Breast epithelium (tissue), 4 donors: Measurements from ENCODE around the gene BCL2L15. TPM values are rescaled to one million over a fixed set of nuclear protein-coding genes. Genes with fewer than 3 reads are reported as not detected.

Experiments used
- DNase-seq, 2 donors: peaks; one replicate each; pipeline ENCODE4 v3.0.0-alpha.2; 2019; ENCODE audit warnings: low spot score in 2 of 2
- H3K27ac ChIP-seq, 2 donors: fragments of 200-600 bp; sonication (generic) in 1 of 2; one replicate each; pipeline ENCODE4 v1.5.1; 2016 to 2019; ENCODE audit warnings: mild to moderate bottlenecking in 1 of 2
- H3K27me3 ChIP-seq, 2 donors: fragments of 200-600 bp; sonication (generic) in 1 of 2; one replicate each; pipeline versions ENCODE4 v1.5.1 to v1.6.0; 2017 to 2019; ENCODE audit warnings: control low read depth in 1 of 2, mild to moderate bottlenecking in 1 of 2
- H3K36me3 ChIP-seq: fragments of 200-600 bp; one replicate; pipeline ENCODE4 v1.5.1; 2019
- H3K4me1 ChIP-seq, 2 donors: fragments of 200-600 bp; sonication (generic); one replicate each; pipeline ENCODE4 v1.5.1; 2016 to 2019; ENCODE audit warnings: control low read depth in 1 of 2
- H3K4me3 ChIP-seq, 3 donors: fragments of 200-600 bp; sonication (generic); 1 replicate in 2 of 3; 2 replicates in 1 of 3; pipeline ENCODE4 v1.5.1; 2016 to 2019; ENCODE audit warnings: mild to moderate bottlenecking in 3 of 3, moderate library complexity in 2 of 3
- H3K9me3 ChIP-seq, 2 donors: fragments of 200-600 bp; sonication (generic) in 1 of 2; one replicate each; pipeline ENCODE4 v1.5.1; 2016 to 2019; ENCODE audit warnings: control low read depth in 1 of 2
- CTCF ChIP-seq, 3 donors: fragments of 450-650 bp; IDR thresholded peaks; one replicate each; pipeline ENCODE4 v1.5.1; 2016 to 2017; ENCODE audit warnings: antibody characterized with exemption in 3 of 3, mild to moderate bottlenecking in 3 of 3, moderate library complexity in 3 of 3
- POLR2A ChIP-seq: fragments of 450-650 bp; IDR thresholded peaks from one replicate; pipeline ENCODE4 v1.6.1; 2016; ENCODE audit warnings: antibody characterized with exemption, mild to moderate bottlenecking, moderate library complexity
- POLR2AphosphoS5 ChIP-seq, 3 donors: sonication (generic); formaldehyde crosslinking; IDR thresholded peaks; one replicate each; pipeline ENCODE4 v1.6.1; 2017; ENCODE audit warnings: antibody characterized with exemption in 3 of 3
- intact Hi-C: fragments of 100-400 bp; cut with DNase I; formaldehyde crosslinking; loops from one replicate; pipeline ENCODE4 v1.15.1; 2023; ENCODE audit warnings: low total_unique reads
- total RNA-seq, 3 donors: library from RNA; depleted of rRNA; stranded (reverse); fragments of >200 nt; gene quantifications; one replicate each; pipeline ENCODE4 v1.1.0, GENCODE V29; 2016

Gene BCL2L15
- total RNA-seq, 3 donors from 2014 or later: 0.44 to 1.6 (median 0.48) TPM

- no peak for TF ChIP-seq POLR2AphosphoS5 (IDR thresholded peaks at IDR 0.05)
- no peak for TF ChIP-seq CTCF (IDR thresholded peaks at IDR 0.05)
- TF ChIP-seq POLR2A: no peak
- no peak for DNase-seq
- Histone ChIP-seq H3K4me1 (no peaks in the 10 kb centered on the region), H3K36me3 (no peaks in the 10 kb centered on the region), H3K9me3 (no peaks in the 10 kb centered on the region), H3K4me3 (no peak overlapping the region), H3K27ac (no peak overlapping the region), H3K27me3 (no peaks in the 10 kb centered on the region)
- intact Hi-C loops: no loop called here
These were observed 28.4 kb downstream of the BCL2L15 start for GRCh38 chr1:113858982-113859381.

GRCh38 chr1:113858418-113858817 is 29.0 kb downstream of the BCL2L15 start:
- intact Hi-C loops: no loop called here
- TF ChIP-seq CTCF (IDR thresholded peaks at IDR 0.05) (no peak), POLR2AphosphoS5 (IDR thresholded peaks at IDR 0.05) (no peak), POLR2A (no peak)
- Histone ChIP-seq H3K9me3 (no peaks in the 10 kb centered on the region), H3K36me3 (no peaks in the 10 kb centered on the region), H3K4me1 (no peaks in the 10 kb centered on the region), H3K27ac (no peak overlapping the region), H3K27me3 (no peaks in the 10 kb centered on the region), H3K4me3 (no peak overlapping the region)
- no peak for DNase-seq

- no peak for TF ChIP-seq POLR2AphosphoS5 (IDR thresholded peaks at IDR 0.05)
- no peak for TF ChIP-seq POLR2A
- TF ChIP-seq CTCF (IDR thresholded peaks at IDR 0.05): no peak
- Histone ChIP-seq H3K4me3 (no peak overlapping the region), H3K27ac (no peak overlapping the region), H3K4me1 (no peaks in the 10 kb centered on the region), H3K27me3 (no peaks in the 10 kb centered on the region), H3K36me3 (no peaks in the 10 kb centered on the region), H3K9me3 (no peaks in the 10 kb centered on the region)
- intact Hi-C loops: no loop called here
- DNase-seq: no peak
These were observed 29.6 kb downstream of the BCL2L15 start for GRCh38 chr1:113857776-113858175.

GRCh38 chr1:113856401-113856790 is 31.0 kb downstream of the BCL2L15 start:
- Histone ChIP-seq H3K36me3 (no peaks in the 10 kb centered on the region), H3K27ac (no peak overlapping the region), H3K4me3 (no peak overlapping the region), H3K27me3 (no peaks in the 10 kb centered on the region), H3K9me3 (no peaks in the 10 kb centered on the region), H3K4me1 (no peaks in the 10 kb centered on the region)
- intact Hi-C loops: no loop called here
- TF ChIP-seq POLR2AphosphoS5 (IDR thresholded peaks at IDR 0.05): no peak
- no peak for TF ChIP-seq POLR2A
- no peak for TF ChIP-seq CTCF (IDR thresholded peaks at IDR 0.05)
- DNase-seq: no peak

- Histone ChIP-seq H3K9me3 (no peaks in the 10 kb centered on the region), H3K4me3 (no peak overlapping the region), H3K4me1 (no peaks in the 10 kb centered on the region), H3K27me3 (no peaks in the 10 kb centered on the region), H3K27ac (no peak overlapping the region), H3K36me3 (no peaks in the 10 kb centered on the region)
- TF ChIP-seq POLR2AphosphoS5 (IDR thresholded peaks at IDR 0.05): no peak
- no peak for TF ChIP-seq POLR2A
- no peak for TF ChIP-seq CTCF (IDR thresholded peaks at IDR 0.05)
- intact Hi-C loops: no loop called here
- no peak for DNase-seq
These were observed 31.6 kb downstream of the BCL2L15 start for GRCh38 chr1:113855630-113856400.
